Keratinocyte (primary cell): ENCODE results near the gene GPX8.

Source experiments
- CTCF ChIP-seq, 3 experiments: IDR thresholded peaks in 1 of 3; conservative IDR thresholded peaks in 1 of 3; optimal IDR thresholded peaks in 1 of 3; 2 replicates in 2 of 3; 3 replicates in 1 of 3; pipeline versions ENCODE3 to v1.5.1; 2011; ENCODE audit warnings: low read length in 3 of 3, mild to moderate bottlenecking in 3 of 3, moderate library complexity in 2 of 3, control low read depth in 1 of 3, inconsistent platforms in 1 of 3; ENCODE audit not compliant: insufficient read depth in 2 of 3; ENCODE audit errors: extremely low read depth in 1 of 3
- EZH2 ChIP-seq: IDR thresholded peaks from one replicate; pipeline ENCODE4 v1.6.1; 2012; ENCODE audit warnings: inconsistent platforms, mild to moderate bottlenecking, low read length, moderate library complexity

GRCh38 chr5:55140908-55141665 is 18.9 kb upstream of the GPX8 start:
- TF ChIP-seq CTCF (optimal IDR thresholded peaks at IDR 0.05 in 1 of 3, IDR thresholded peaks at IDR 0.05 in 1 of 3, conservative IDR thresholded peaks at IDR 0.05 in 1 of 3; ENCODE audit: extremely low read depth in 1 of 3, insufficient read depth in 2 of 3, low read length in 3 of 3) = no peak
- TF ChIP-seq EZH2 = no peak
